GF-D8 (cell line): Measurements from ENCODE around the gene OARD1.
A peak's percentile ranks its signal among the peaks of the same experiment; 100 is the strongest.

Source experiments
- DNase-seq: peaks from one replicate; lab custom pipeline; 2025; lab: John Stamatoyannopoulos, UW

OARD1 gene

GRCh38 chr6:41047745-41048732 is 24.1 kb downstream of the OARD1 start:
- no peak for DNase-seq

DNA sequence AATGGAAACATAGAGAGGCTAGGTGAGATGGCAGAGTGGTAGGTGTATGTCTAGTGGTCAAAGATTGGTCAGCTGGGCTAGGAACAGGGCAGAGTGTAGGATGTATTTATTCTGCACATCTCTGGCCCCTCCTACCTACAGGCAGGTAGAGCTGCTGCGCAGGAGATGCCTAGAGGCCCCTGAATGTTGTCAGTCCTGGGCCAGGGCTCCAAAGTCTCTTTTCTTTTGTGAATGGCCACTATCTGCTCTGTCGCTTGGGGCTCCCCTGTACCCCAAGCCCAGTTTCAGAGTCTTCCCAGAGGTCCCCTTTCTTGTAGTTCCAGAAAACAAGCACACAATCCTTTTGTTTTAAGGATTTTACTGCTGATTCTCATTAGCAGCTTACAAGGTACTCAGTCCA is 24.9 kb downstream of the OARD1 start:
- DNase-seq, result no peak

DNA sequence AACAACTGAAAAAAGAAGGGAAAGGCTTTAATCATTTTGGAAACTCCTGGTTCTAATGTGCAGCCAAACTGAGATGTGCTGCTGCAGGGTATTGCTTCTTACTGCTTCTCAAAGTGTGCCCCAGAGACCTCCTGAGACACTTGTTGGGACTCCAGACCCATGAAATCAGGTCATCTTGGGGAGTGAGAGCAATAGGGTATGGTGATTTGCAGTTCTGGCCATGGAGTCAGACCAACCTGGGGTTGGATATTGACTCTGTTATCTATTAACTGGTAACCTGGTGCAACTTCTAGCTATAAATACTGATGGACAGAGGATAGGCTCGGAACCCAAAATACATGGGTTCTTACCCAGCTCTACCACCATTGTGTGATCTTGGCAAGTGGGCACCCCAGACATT is 26.1 kb downstream of the OARD1 start:
- no peak for DNase-seq

DNA sequence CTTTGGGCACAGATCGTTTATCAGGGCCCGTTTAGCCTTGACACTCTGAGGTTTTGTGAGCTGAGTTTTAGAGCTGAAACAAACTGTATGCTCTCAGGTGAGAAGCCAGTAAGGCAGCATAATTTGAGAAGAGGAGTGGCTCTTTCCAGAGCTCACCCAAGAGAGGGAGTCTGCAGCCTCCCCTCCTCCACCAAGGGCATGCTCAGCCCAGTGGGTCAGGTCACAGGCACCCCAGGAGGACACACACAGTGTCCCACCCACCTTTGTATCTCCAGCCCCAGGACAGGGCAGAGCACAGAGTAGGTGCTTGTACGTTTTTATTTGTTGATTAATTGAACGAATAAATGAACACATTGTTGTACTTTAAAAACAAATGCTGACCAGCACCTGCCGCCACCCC is 26.5 kb downstream of the OARD1 start:
- DNase-seq, result no peak

GRCh38 chr6:41043151-41043550 is 29.0 kb downstream of the OARD1 start:
- no peak for DNase-seq

GRCh38 chr6:41042226-41043055 is 29.7 kb downstream of the OARD1 start, which contains the start of gene TSPO2:
Gene TSPO2 (plus strand): TSS chr6:41042467. CDS start chr6:41042986, 519 bp downstream.
- DNase-seq, result no peak

DNA sequence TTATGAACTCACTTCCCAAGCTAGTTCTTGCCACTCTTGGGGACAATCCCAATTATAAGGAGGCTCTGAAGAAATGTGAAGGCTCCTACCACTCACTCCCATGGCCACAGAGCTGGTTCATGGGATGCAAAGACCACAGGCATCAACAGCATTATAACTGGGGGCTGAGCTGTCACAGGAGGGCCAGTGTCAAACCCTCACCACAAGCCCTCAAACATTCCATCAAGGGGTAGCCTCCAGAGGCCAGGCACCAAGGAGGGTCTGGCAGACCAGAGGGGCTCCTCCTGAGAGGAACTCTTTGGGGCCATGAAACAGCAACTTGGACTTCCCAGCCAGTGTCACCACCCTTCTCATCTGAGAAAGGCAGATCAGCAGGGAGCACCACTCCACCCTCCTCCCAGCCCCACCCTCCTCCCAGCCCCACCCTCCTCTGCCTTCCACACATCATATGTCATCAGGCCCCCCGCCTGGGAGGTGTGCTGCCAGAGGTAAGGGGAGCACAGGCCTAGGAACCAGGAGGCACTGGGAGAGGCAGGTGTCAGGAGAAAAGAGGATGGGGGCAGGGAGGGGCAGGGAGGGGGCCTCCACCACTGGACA is 31.1 kb downstream of the OARD1 start:
- DNase-seq, result no peak

GRCh38 chr6:41040101-41040939 is 31.8 kb downstream of the OARD1 start:
- DNase-seq, result no peak

DNA sequence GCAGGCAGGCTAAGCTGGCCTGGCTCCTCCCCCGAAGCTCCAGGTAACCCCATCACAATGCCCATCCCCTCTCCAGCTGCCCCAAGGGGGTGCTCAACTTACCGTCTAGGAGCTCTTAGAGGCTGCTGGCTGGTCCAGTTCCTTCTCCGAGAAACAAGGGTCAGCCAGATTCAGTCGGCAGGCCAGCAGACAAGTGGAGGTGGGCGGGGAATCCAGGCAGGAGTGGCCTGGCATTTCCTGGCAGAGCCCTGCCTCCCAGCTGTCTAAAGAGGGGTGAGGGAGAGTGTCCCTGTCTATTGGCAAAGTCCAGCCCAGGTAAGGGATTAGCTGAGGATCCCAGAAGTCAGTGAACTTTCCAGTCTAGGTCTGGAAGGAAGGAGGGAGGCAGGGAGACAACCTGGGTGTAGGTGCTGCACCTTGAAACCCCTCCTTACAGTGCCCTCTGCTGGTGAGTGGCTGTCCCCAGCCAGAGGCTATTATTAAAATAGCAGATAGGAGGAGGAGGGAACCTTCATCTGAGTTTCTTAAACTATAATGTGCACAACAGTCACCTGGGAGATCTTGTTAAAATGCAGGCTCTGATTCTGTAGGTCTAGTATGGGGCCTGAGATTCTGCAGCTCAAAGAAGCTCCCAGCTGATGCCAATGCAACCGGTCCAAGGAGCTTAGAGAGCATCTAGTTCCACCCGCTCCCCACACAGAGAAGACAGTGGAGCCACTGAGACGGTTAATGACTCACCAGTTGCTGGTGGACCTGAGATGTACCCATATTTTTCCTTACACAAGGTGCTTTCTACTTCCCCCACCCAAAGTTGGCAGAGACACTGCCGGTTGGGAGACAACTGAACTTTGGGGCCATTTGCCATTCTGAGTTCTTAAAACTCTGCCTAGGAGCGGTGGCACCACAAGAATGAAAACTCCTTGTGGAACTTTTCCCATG is 32.8 kb downstream of the OARD1 start, which contains the start of gene UNC5CL:
Gene UNC5CL (minus strand): TSS at position 162 of the 939 bp plus-strand sequence. CDS start 4,147 bp downstream, outside the sequence.
- DNase-seq, result no peak

GRCh38 chr6:41038205-41038604 is 34.0 kb downstream of the OARD1 start:
- DNase-seq, result no peak

- DNase-seq, result no peak
These were observed 34.9 kb downstream of the OARD1 start for GRCh38 chr6:41037107-41037900.

GRCh38 chr6:41036601-41037000 is 35.6 kb downstream of the OARD1 start:
- DNase-seq, result no peak

- no peak for DNase-seq
These were observed 36.0 kb downstream of the OARD1 start for GRCh38 chr6:41036186-41036585.

GRCh38 chr6:41033776-41034175 is 38.4 kb downstream of the OARD1 start:
- no peak for DNase-seq

GRCh38 chr6:41032830-41033229 is 39.3 kb downstream of the OARD1 start:
- no peak for DNase-seq

- no peak for DNase-seq
These were observed 43.4 kb downstream of the OARD1 start for GRCh38 chr6:41028561-41029412.

- peak; percentile 29 for DNase-seq
These were observed 44.2 kb downstream of the OARD1 start for GRCh38 chr6:41027799-41028560.

GRCh38 chr6:41027241-41027640 is 44.9 kb downstream of the OARD1 start:
- no peak for DNase-seq
